Testis (tissue), 3 donors: Measurements from ENCODE around the gene MLYCD. TPM values are rescaled to one million over a fixed set of nuclear protein-coding genes. Genes with fewer than 3 reads are reported as not detected.

ENCODE experiments used
- DNase-seq: peaks from one replicate; pipeline ENCODE4 v3.0.0-alpha.2; 2019
- H3K27ac ChIP-seq, 2 donors: fragments of 200-600 bp; sonication (generic); one replicate each; pipeline ENCODE4 v1.5.1; 2019
- H3K27me3 ChIP-seq: fragments of 200-600 bp; sonication (generic); one replicate; pipeline ENCODE4 v1.5.1; 2019
- H3K36me3 ChIP-seq: fragments of 200-600 bp; sonication (generic); one replicate; pipeline ENCODE4 v1.5.1; 2017; ENCODE audit warnings: low read depth; ENCODE audit errors: missing control alignments
- H3K4me1 ChIP-seq: fragments of 200-600 bp; sonication (generic); one replicate; pipeline ENCODE4 v1.5.1; 2019
- H3K4me3 ChIP-seq, 2 donors: fragments of 200-600 bp; sonication (generic); one replicate each; pipeline ENCODE4 v1.5.1; 2017 to 2019
- H3K9me3 ChIP-seq: fragments of 200-600 bp; sonication (generic); one replicate; pipeline ENCODE4 v1.5.1; 2017
- POLR2A ChIP-seq: fragments of 450-650 bp; IDR thresholded peaks from one replicate; pipeline ENCODE4 v1.6.1; 2017; ENCODE audit warnings: antibody characterized with exemption, mild to moderate bottlenecking, moderate library complexity
- WGBS, 2 donors: methylation state at CpG; one replicate each; pipeline ENCODE4 v1.1.5; 2018; 5-methylcytosine and 5-hydroxymethylcytosine counted together
- intact Hi-C: fragments of 100-400 bp; cut with DNase I; formaldehyde crosslinking; loops from one replicate; pipeline ENCODE4 v1.15.1; 2023; ENCODE audit warnings: low total_unique reads
- polyA plus RNA-seq: library from polyadenylated mRNA; stranded (reverse); fragments of 350-450 nt; fragmentation: Illumina TruSeq; extraction: RNeasy Lipid Tissue Mini Kit (QIAGEN cat#74804); gene quantifications from one replicate; pipeline ENCODE4 v1.2.3, GENCODE V29; 2014; ENCODE audit warnings: low read depth, low replicate concordance; ENCODE audit not compliant: insufficient read depth
- total RNA-seq, 2 donors: library from RNA; depleted of rRNA; stranded (reverse); fragments of >200 nt; gene quantifications; one replicate each; pipeline ENCODE4 v1.2.3, GENCODE V29; 2016
- TF ChIP-seq, protein P1 (sequence below), 3 experiments: fragments of 450-650 bp in 2 of 3; fragments of 200-600 bp in 1 of 3; sonication (generic) in 1 of 3; IDR thresholded peaks; one replicate each; pipeline ENCODE4 v1.5.1; 2016 to 2019; ENCODE audit warnings: antibody characterized with exemption in 3 of 3, mild to moderate bottlenecking in 2 of 3, moderate library complexity in 1 of 3

MLYCD gene
- total and polyA plus RNA-seq, 3 donors from 2014 or later = 4.5 to 22.1 (median 15.1) TPM

GRCh38 chr16:83968891-83969649, 70.2 kb downstream of the MLYCD start:
- Histone ChIP-seq H3K4me1 (no peaks in the 10 kb centered on the region), H3K9me3 (no peaks in the 10 kb centered on the region), H3K4me3 (peak overlapping the region in 1 of 2 donors; percentile 31), H3K27ac (no peak overlapping the region), H3K27me3 (no peaks in the 10 kb centered on the region), H3K36me3 (no peaks in the 10 kb centered on the region)
- no peak for TF ChIP-seq POLR2A
- TF ChIP-seq, protein P1, sequence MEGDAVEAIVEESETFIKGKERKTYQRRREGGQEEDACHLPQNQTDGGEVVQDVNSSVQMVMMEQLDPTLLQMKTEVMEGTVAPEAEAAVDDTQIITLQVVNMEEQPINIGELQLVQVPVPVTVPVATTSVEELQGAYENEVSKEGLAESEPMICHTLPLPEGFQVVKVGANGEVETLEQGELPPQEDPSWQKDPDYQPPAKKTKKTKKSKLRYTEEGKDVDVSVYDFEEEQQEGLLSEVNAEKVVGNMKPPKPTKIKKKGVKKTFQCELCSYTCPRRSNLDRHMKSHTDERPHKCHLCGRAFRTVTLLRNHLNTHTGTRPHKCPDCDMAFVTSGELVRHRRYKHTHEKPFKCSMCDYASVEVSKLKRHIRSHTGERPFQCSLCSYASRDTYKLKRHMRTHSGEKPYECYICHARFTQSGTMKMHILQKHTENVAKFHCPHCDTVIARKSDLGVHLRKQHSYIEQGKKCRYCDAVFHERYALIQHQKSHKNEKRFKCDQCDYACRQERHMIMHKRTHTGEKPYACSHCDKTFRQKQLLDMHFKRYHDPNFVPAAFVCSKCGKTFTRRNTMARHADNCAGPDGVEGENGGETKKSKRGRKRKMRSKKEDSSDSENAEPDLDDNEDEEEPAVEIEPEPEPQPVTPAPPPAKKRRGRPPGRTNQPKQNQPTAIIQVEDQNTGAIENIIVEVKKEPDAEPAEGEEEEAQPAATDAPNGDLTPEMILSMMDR (IDR thresholded peaks at IDR 0.05) = no peak
- intact Hi-C loops = loop anchor here (5.0 to 10.0 kb wide), 2 partner anchors 93 to 216 kb away; partner anchors contain the start of gene TAF1C
- DNase-seq = no peak
- WGBS, 2 donors = 21 to 24% methylated on average over 17 to 35 of the region's 45 CpGs

- H3K36me3 ChIP-seq = no peaks in the 10 kb centered on the region
- H3K4me3 ChIP-seq = no peak overlapping the region
- DNase-seq = no peak
- H3K4me1 ChIP-seq = no peaks in the 10 kb centered on the region
- 50 to 67% methylated on average over 15 to 18 of the region's 18 CpGs for WGBS, 2 donors
- H3K27ac ChIP-seq = no peak overlapping the region
- no peaks in the 10 kb centered on the region for H3K9me3 ChIP-seq
- intact Hi-C loops = loop anchor here (5.0 to 10.0 kb wide), 2 partner anchors 92 to 215 kb away; partner anchors contain the start of gene TAF1C
- TF ChIP-seq, protein P1 (IDR thresholded peaks at IDR 0.05) = no peak
- TF ChIP-seq POLR2A = no peak
- no peaks in the 10 kb centered on the region for H3K27me3 ChIP-seq
These were observed 71.0 kb downstream of the MLYCD start for GRCh38 chr16:83969771-83970429.

DNA sequence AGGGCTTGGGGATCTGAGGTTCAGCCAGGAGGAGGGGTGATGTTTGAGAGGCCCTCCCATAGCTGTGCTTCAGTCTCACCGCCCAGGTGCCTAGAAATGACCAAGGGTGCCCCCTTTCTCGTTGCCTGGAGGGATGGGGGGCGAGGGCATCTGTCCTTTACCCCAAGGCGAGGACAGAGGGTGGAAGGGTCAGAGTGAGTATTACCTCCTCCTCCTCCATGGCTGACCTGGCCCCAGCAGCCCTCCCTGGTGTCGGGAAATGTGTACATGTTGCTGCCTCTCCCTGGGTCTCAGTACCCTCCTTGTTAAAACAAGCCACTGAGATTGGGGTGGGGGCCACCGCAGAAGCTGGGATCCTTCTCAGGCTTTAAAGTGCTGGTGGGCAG, 71.5 kb downstream of the MLYCD start:
- H3K9me3 ChIP-seq = no peaks in the 10 kb centered on the region
- intact Hi-C loops = no loop called here
- H3K4me3 ChIP-seq = no peak overlapping the region
- 74 to 85% methylated on average over 4 to 6 of the region's 6 CpGs for WGBS, 2 donors
- TF ChIP-seq, protein P1 (IDR thresholded peaks at IDR 0.05) = no peak
- no peak for TF ChIP-seq POLR2A
- H3K36me3 ChIP-seq = no peaks in the 10 kb centered on the region
- H3K27ac ChIP-seq = no peak overlapping the region
- no peak for DNase-seq
- no peaks in the 10 kb centered on the region for H3K27me3 ChIP-seq
- no peaks in the 10 kb centered on the region for H3K4me1 ChIP-seq

- WGBS, 2 donors = 81 to 83% methylated on average over 23 to 25 of the region's 27 CpGs
- Histone ChIP-seq H3K27ac (no peak overlapping the region), H3K4me1 (no peaks in the 10 kb centered on the region), H3K4me3 (no peak overlapping the region), H3K36me3 (no peaks in the 10 kb centered on the region), H3K9me3 (no peaks in the 10 kb centered on the region), H3K27me3 (no peaks in the 10 kb centered on the region)
- no peak for DNase-seq
- no peak for TF ChIP-seq POLR2A
- TF ChIP-seq, protein P1 (IDR thresholded peaks at IDR 0.05) = no peak
- intact Hi-C loops = no loop called here
These were observed 72.5 kb downstream of the MLYCD start for GRCh38 chr16:83971165-83972130.
